Right forelimb (tissue), 1 donor: ENCODE data around the gene RXRA.

Experiments used
- DNase-seq: peaks from one replicate; pipeline ENCODE4 v3.0.0-alpha.2; 2018

RXRA gene

GRCh38 chr9:134370638-134371037 is 44.4 kb downstream of the RXRA start:
- DNase-seq: no peak

GRCh38 chr9:134371731-134372130 is 45.5 kb downstream of the RXRA start:
- no peak for DNase-seq

DNA sequence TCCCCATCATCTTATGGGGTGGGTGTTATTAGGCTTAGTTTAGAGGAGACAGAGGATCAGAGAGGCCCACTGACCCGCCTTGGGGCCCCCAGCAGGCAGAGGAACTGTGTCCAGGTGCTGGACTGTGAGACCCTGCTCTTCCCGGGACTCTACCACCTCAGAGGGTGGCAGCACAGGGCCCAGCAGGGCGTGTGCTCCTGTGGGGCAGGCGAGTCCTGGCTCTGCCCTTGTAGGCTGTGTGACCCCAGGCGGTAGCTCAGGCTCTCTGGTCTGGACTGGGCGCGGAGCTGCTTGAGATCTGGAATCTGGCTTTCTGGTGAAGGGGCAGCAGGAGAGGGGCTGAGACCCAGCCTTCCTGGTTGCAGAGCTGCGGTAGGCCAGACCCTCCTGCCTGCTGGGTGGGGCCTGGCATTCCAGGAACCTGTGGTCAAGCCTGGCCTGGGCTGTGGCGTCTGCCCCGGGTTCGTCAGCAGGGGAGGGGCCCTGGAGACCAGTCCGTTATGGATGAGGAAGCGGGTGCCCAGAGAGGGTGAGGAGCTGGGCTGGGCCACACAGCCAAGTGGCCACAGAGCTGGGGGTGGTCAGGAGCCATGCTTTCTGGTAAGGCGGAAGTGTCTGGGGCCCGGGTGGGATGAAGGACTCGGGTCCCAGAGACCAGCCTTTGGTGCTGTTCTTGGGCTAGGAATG is 46.5 kb downstream of the RXRA start:
- DNase-seq: no peak

DNA sequence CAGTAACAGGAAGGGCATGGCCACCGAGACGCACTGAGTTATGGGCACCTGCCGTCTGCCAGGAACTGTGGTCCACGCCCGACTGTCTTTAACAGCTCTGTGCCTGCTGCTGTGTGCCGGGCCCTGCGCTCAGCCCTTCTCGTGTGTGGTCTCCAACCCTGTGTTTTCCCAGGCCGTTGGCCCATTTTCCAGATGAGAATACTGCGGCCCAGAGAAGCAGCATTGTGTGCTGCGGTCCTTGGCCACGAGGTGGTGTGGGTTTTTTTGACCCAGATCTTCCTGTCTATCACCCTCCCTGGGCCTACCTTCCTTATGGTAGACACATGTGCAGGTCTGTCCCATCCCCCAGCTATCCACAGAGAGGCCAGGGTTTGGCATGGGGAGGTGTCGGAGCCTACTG is 47.0 kb downstream of the RXRA start:
- DNase-seq: no peak

DNA sequence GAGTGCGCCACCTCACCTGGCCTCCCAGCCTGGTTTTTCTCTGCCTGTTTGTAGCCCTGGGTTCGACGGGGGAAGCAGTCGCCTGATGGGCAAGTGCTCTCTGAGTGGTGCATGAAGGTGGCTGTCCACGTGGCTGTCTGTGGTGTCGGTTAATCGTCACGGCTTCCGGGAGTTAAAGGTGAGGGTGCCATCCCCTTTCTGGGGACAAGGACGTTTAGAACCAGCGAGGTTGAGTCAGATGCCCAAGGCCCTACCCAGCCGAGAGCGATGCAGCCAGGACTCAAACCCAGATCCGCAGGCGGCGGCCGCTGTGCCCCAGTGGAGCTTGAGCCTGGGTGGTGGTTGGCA is 47.7 kb downstream of the RXRA start:
- DNase-seq: no peak

GRCh38 chr9:134374301-134375010 is 48.2 kb downstream of the RXRA start:
- DNase-seq: no peak

GRCh38 chr9:134375011-134375390 is 48.7 kb downstream of the RXRA start:
- no peak for DNase-seq

- DNase-seq: peak; percentile 79
Observed at GRCh38 chr9:134375430-134376385, 49.5 kb downstream of the RXRA start.

GRCh38 chr9:134376386-134377142 is 50.3 kb downstream of the RXRA start:
- DNase-seq: no peak

- no peak for DNase-seq
Observed at GRCh38 chr9:134377143-134377484, 50.9 kb downstream of the RXRA start.

- DNase-seq: no peak
Observed at GRCh38 chr9:134377976-134378375, 51.7 kb downstream of the RXRA start.

DNA sequence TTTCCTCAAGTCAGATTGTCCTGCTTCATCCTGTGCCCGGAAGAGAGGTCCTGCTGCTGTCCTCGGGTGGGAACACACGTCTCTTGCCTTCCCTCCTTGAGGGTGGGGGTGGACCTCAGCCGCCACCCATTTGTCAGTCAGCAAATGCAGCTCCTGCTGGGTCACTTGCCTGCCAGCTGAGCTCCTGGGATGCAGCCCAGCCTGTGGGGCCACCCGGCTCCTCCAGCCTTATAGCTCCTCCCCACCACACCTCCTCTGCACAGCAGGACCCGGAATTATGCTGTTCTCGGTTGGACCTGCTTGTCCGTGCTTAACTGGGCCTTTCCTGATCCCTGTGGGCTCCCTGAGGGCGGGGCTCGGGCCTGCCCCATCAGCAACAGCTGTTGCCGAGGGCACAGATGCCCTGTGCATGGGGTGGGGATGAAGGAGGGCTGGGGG is 52.7 kb downstream of the RXRA start:
- peak; percentile 69 for DNase-seq

DNA sequence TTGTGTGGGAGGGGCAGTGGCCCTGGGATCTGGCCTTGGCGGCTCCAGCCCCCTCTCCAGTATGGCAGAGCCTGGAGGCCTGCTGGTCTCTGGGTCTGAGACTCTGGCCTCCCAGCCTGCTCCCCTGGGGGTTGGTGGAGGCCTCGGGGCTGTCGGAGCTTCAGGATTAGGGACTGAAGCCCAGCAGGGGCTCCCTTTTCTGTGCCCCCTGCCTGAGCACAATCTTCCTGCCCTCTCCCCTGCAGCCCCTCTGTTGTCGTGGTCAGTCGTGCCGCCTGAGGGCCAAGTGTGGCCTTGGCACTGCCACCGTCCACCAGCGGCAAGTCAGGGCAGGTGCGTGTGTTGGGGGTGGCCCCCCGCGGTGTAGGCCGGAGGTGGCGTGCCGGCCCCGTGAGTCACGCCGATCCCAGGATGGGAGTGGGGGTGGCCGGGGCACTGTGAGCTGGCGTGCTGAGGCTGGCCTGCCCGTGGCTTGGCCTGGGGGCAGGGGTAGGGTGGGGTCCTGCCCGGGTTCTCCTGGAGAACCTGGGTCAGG is 53.6 kb downstream of the RXRA start:
- DNase-seq: no peak

GRCh38 chr9:134380542-134381271 is 54.5 kb downstream of the RXRA start:
- no peak for DNase-seq

GRCh38 chr9:134381272-134381661 is 55.0 kb downstream of the RXRA start:
- DNase-seq: no peak

GRCh38 chr9:134381671-134382516 is 55.6 kb downstream of the RXRA start:
- no peak for DNase-seq

DNA sequence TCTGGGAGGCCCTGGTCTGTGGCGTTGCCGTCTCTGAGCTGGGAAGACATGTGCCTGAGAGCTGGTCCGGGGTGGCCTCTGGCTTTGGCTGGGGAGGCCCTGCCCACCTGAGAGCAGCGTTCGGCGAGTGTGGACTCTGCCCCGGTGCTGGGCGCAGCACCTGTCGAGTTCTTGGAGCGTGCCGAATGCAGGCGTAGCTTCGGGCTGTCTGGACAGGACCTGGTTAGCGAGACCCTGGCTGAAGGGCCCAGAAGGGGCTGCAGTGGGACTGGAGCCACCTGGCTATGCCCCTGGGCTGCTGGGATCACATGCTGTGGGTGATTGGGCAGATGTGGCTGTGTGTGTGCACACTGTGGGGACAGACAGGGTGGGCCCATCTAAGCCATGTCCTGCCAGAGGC is 56.5 kb downstream of the RXRA start:
- DNase-seq: no peak

DNA sequence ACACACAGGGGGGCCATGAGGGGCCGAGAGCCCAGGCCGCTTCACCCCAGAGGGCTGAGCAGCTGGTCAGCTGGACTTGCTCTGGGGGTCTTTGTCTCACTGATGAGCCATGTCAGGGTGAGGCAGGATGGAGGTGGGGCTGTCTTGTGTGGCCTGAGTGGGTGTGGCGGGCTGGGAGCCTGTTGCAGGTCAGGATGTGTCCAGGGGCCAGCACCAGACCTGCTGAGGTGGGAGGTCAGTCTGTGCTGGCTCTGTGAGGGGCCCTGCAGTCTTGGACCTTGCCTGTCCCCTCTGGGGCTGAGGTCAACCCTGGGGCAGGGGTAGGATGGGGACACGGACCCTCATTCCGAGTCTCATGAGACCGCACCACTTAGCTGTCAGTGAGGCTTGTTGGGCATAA is 56.9 kb downstream of the RXRA start:
- DNase-seq: no peak

- DNase-seq: no peak
Observed at GRCh38 chr9:134384811-134385479, 58.7 kb downstream of the RXRA start.

GRCh38 chr9:134385915-134386314 is 59.7 kb downstream of the RXRA start:
- no peak for DNase-seq
